Sigmoid colon (tissue), 7 donors: ENCODE measurements around the gene RNF144A. TPM values are rescaled to one million over a fixed set of nuclear protein-coding genes. Genes with fewer than 3 reads are reported as not detected.

Experiments used
- DNase-seq: peaks from one replicate; pipeline ENCODE4 v3.0.0-alpha.2; 2019
- H3K27ac ChIP-seq, 4 donors: fragments of 200-600 bp; sonication (generic); one replicate each; pipeline ENCODE4 v1.5.1; 2016 to 2019; ENCODE audit warnings: mild to moderate bottlenecking in 1 of 4
- H3K27me3 ChIP-seq, 3 donors: fragments of 200-600 bp; sonication (generic); one replicate each; pipeline ENCODE4 v1.5.1; 2019; ENCODE audit warnings: mild to moderate bottlenecking in 1 of 3
- H3K36me3 ChIP-seq, 4 donors: fragments of 200-600 bp; sonication (generic); one replicate each; pipeline ENCODE4 v1.5.1; 2016 to 2019
- H3K4me1 ChIP-seq, 4 donors: fragments of 200-600 bp; sonication (generic); one replicate each; pipeline ENCODE4 v1.5.1; 2017 to 2019
- H3K4me3 ChIP-seq, 4 donors: fragments of 200-600 bp; sonication (generic); one replicate each; pipeline ENCODE4 v1.5.1; 2017 to 2019; ENCODE audit warnings: mild to moderate bottlenecking in 2 of 4, moderate library complexity in 1 of 4
- H3K9me3 ChIP-seq, 4 donors: fragments of 200-600 bp in 3 of 4; sonication (generic) in 3 of 4; one replicate each; pipeline versions ENCODE4 v1.5.1 to v1.6.1; 2013 to 2019
- EP300 ChIP-seq, 4 donors: sonication (generic); formaldehyde crosslinking; IDR thresholded peaks; one replicate each; pipeline ENCODE4 v1.6.1; 2017; ENCODE audit warnings: antibody characterized with exemption in 4 of 4
- POLR2A ChIP-seq, 2 donors: fragments of 450-650 bp; IDR thresholded peaks; one replicate each; pipeline ENCODE4 v1.6.1; 2016; ENCODE audit warnings: antibody characterized with exemption in 2 of 2, mild to moderate bottlenecking in 2 of 2, moderate library complexity in 2 of 2
- POLR2AphosphoS5 ChIP-seq, 4 donors: sonication (generic); formaldehyde crosslinking; IDR thresholded peaks; one replicate each; pipeline ENCODE4 v1.6.1; 2017; ENCODE audit warnings: antibody characterized with exemption in 4 of 4
- WGBS, 2 donors: extraction: QIAGEN DNeasy Blood & Tissue Kit; methylation state at CpG; one replicate each; pipeline ENCODE4 v1.1.7; 2013; 5-methylcytosine and 5-hydroxymethylcytosine counted together
- intact Hi-C: fragments of 100-400 bp; cut with DNase I; formaldehyde crosslinking; loops from one replicate; pipeline ENCODE4 v1.15.1; 2023
- polyA plus RNA-seq, 3 donors: library from polyadenylated mRNA; stranded (reverse); fragments of 200-250 nt; gene quantifications; one replicate each; pipeline ENCODE4 v1.2.3, GENCODE V29; 2013
- total RNA-seq, 4 donors: library from RNA; depleted of rRNA; stranded (reverse); fragments of >200 nt; gene quantifications; one replicate each; pipeline ENCODE4 v1.1.0, GENCODE V29; 2016
- TF ChIP-seq, protein P1 (sequence below), 4 experiments: fragments of 450-650 bp in 3 of 4; fragments of 200-600 bp in 1 of 4; IDR thresholded peaks; one replicate each; pipeline ENCODE4 v1.5.1; 2016 to 2019; ENCODE audit warnings: antibody characterized with exemption in 4 of 4, mild to moderate bottlenecking in 3 of 4, moderate library complexity in 2 of 4
- donor health status: healthy with polysubstance abuse.
- donor health status: Bipolar disorder and iron deficiency.
- donor health status: healthy.

The RNF144A gene
- total and polyA plus RNA-seq, 7 donors, result 4.8 to 14.2 (median 12.1) TPM

- WGBS, 2 donors, result 54 to 71% methylated on average over 8 of the region's 8 CpGs
- intact Hi-C loops, result no loop called here
- DNase-seq, result no peak
- TF ChIP-seq, protein P1, sequence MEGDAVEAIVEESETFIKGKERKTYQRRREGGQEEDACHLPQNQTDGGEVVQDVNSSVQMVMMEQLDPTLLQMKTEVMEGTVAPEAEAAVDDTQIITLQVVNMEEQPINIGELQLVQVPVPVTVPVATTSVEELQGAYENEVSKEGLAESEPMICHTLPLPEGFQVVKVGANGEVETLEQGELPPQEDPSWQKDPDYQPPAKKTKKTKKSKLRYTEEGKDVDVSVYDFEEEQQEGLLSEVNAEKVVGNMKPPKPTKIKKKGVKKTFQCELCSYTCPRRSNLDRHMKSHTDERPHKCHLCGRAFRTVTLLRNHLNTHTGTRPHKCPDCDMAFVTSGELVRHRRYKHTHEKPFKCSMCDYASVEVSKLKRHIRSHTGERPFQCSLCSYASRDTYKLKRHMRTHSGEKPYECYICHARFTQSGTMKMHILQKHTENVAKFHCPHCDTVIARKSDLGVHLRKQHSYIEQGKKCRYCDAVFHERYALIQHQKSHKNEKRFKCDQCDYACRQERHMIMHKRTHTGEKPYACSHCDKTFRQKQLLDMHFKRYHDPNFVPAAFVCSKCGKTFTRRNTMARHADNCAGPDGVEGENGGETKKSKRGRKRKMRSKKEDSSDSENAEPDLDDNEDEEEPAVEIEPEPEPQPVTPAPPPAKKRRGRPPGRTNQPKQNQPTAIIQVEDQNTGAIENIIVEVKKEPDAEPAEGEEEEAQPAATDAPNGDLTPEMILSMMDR (IDR thresholded peaks at IDR 0.05), result no peak
- TF ChIP-seq POLR2A (IDR thresholded peaks at IDR 0.05) (no peak), POLR2AphosphoS5 (IDR thresholded peaks at IDR 0.05) (no peak), EP300 (IDR thresholded peaks at IDR 0.05) (no peak)
- H3K4me1 ChIP-seq, result peaks cover 0 to 40% (median 6%) of the 10 kb centered on the region in 4 donors
- no peak overlapping the region for H3K4me3 ChIP-seq
- no peaks in the 10 kb centered on the region for H3K27me3 ChIP-seq
- H3K9me3 ChIP-seq, result no peaks in the 10 kb centered on the region
- H3K27ac ChIP-seq, result no peak overlapping the region
- H3K36me3 ChIP-seq, result no peaks in the 10 kb centered on the region
These were observed 5.0 kb downstream of the RNF144A start for GRCh38 chr2:6922201-6922656.

GRCh38 chr2:6923319-6923718 is 6.1 kb downstream of the RNF144A start:
- intact Hi-C loops, result no loop called here
- H3K27ac ChIP-seq, result no peak overlapping the region
- WGBS, 2 donors, result 83 to 91% methylated on average over 10 of the region's 10 CpGs
- H3K4me1 ChIP-seq, result peaks cover 0 to 39% (median 8%) of the 10 kb centered on the region in 4 donors
- H3K4me3 ChIP-seq, result no peak overlapping the region
- TF ChIP-seq POLR2A (IDR thresholded peaks at IDR 0.05) (no peak), EP300 (IDR thresholded peaks at IDR 0.05) (no peak), POLR2AphosphoS5 (IDR thresholded peaks at IDR 0.05) (no peak)
- TF ChIP-seq, protein P1 (IDR thresholded peaks at IDR 0.05), result no peak
- no peak for DNase-seq
- H3K9me3 ChIP-seq, result no peaks in the 10 kb centered on the region
- no peaks in the 10 kb centered on the region for H3K27me3 ChIP-seq
- H3K36me3 ChIP-seq, result no peaks in the 10 kb centered on the region

DNA sequence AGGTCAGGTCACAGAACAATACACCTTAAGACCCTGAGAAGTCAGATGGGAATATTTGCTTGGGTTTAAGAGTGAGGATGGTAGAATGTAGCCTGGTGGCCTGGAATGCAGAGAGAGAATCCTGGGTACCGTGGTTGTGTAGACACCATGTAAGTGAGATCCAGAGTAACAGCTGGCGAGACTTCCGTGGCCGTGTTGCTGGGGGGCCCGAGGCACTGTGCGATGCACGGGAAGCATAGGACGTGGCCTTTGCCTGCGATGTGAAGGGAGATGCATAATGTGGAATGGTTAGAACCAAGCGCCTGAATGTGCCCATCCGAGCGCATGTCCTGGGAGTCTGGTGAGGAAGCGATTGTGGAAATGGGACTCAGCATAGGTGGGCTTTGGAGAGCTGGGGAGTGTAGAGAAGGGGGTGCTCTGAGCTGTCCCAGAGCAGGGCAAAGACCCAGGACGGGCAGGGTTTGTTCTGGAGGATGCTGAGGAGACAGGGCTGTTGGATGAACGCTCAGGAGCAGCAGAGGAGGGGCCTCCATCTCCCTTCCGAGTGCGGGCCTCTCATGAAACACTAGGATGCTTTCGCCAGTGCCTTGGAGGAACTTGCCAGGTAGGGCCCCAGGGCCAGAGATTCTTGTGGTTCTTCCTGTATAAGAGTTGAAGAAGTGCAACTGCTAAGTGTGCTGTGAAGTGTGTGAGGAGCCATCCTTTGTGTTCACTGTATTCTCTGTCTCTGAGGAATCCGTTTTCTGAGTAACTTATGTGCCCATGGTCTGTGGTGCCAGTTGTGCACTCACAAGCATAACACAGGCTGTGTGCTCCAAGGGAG is 7.1 kb downstream of the RNF144A start:
- H3K9me3 ChIP-seq, result no peaks in the 10 kb centered on the region

GRCh38 chr2:6924924-6925409 is 7.8 kb downstream of the RNF144A start:
- 74 to 87% methylated on average over 7 of the region's 7 CpGs for WGBS, 2 donors
- Histone ChIP-seq H3K9me3 (no peaks in the 10 kb centered on the region), H3K4me3 (no peak overlapping the region), H3K4me1 (peaks cover 0 to 26% (median 8%) of the 10 kb centered on the region in 4 donors), H3K27ac (no peak overlapping the region), H3K27me3 (no peaks in the 10 kb centered on the region), H3K36me3 (no peaks in the 10 kb centered on the region)
- TF ChIP-seq EP300 (IDR thresholded peaks at IDR 0.05), result no peak
- no peak for TF ChIP-seq POLR2A (IDR thresholded peaks at IDR 0.05)
- TF ChIP-seq, protein P1 (IDR thresholded peaks at IDR 0.05), result no peak
- no peak for TF ChIP-seq POLR2AphosphoS5 (IDR thresholded peaks at IDR 0.05)
- no peak for DNase-seq
- intact Hi-C loops, result no loop called here

More for the DNA sequence above, 7.1 kb downstream of the RNF144A start:
- peaks cover 0 to 32% (median 8%) of the 10 kb centered on the region in 4 donors for H3K4me1 ChIP-seq
- H3K36me3 ChIP-seq, result no peaks in the 10 kb centered on the region
- no peak overlapping the region for H3K27ac ChIP-seq
- TF ChIP-seq EP300 (IDR thresholded peaks at IDR 0.05) (no peak), POLR2A (IDR thresholded peaks at IDR 0.05) (no peak), POLR2AphosphoS5 (IDR thresholded peaks at IDR 0.05) (no peak)
- TF ChIP-seq, protein P1 (IDR thresholded peaks at IDR 0.05), result no peak
- no peak for DNase-seq
- no peak overlapping the region for H3K4me3 ChIP-seq
- 94 to 97% methylated on average over 19 of the region's 19 CpGs for WGBS, 2 donors
- no peaks in the 10 kb centered on the region for H3K27me3 ChIP-seq
- intact Hi-C loops, result no loop called here
